Tibial nerve (tissue), 4 donors: ENCODE results near the gene CLMP. TPM values are rescaled to one million over a fixed set of nuclear protein-coding genes. Genes with fewer than 3 reads are reported as not detected.

Experiments
- DNase-seq, 2 donors: peaks; one replicate each; pipeline ENCODE4 v3.0.0-alpha.2; 2019; ENCODE audit warnings: low spot score in 2 of 2
- H3K27ac ChIP-seq, 4 donors: fragments of 200-600 bp; sonication (generic) in 3 of 4; one replicate each; pipeline ENCODE4 v1.5.1; 2017 to 2019; ENCODE audit warnings: mild to moderate bottlenecking in 1 of 4
- H3K27me3 ChIP-seq, 2 donors: fragments of 200-600 bp; sonication (generic) in 1 of 2; one replicate each; pipeline versions ENCODE4 v1.5.1 to v1.6.0; 2017 to 2019
- H3K36me3 ChIP-seq, 3 donors: fragments of 200-600 bp; sonication (generic); one replicate each; pipeline ENCODE4 v1.5.1; 2018 to 2019
- H3K4me1 ChIP-seq, 4 donors: fragments of 200-600 bp; sonication (generic) in 3 of 4; one replicate each; pipeline ENCODE4 v1.5.1; 2017 to 2019
- H3K4me3 ChIP-seq, 4 donors: fragments of 200-600 bp; sonication (generic) in 3 of 4; one replicate each; pipeline ENCODE4 v1.5.1; 2017 to 2019; ENCODE audit warnings: mild to moderate bottlenecking in 1 of 4, moderate library complexity in 1 of 4
- H3K9me3 ChIP-seq, 4 donors: fragments of 200-600 bp; sonication (generic) in 3 of 4; one replicate each; pipeline ENCODE4 v1.5.1; 2017 to 2019
- CTCF ChIP-seq, 5 experiments: fragments of 200-600 bp in 3 of 5; fragments of 450-650 bp in 2 of 5; sonication (generic) in 3 of 5; IDR thresholded peaks; one replicate each; pipeline ENCODE4 v1.5.1; 2016 to 2019; ENCODE audit warnings: antibody characterized with exemption in 5 of 5, mild to moderate bottlenecking in 3 of 5, moderate library complexity in 2 of 5
- EP300 ChIP-seq, 2 donors: sonication (generic); formaldehyde crosslinking; IDR thresholded peaks; one replicate each; pipeline ENCODE4 v1.6.1; 2017; ENCODE audit warnings: antibody characterized with exemption in 2 of 2, mild to moderate bottlenecking in 1 of 2
- POLR2A ChIP-seq, 2 donors: fragments of 450-650 bp; IDR thresholded peaks; one replicate each; pipeline ENCODE4 v1.6.1; 2017; ENCODE audit warnings: antibody characterized with exemption in 2 of 2, mild to moderate bottlenecking in 2 of 2, moderate library complexity in 2 of 2
- WGBS, 2 donors: methylation state at CpG; one replicate each; pipeline ENCODE4 v1.1.5; 2018; 5-methylcytosine and 5-hydroxymethylcytosine counted together
- total RNA-seq, 4 donors: library from RNA; depleted of rRNA; stranded (reverse); fragments of >200 nt; gene quantifications; one replicate each; pipeline ENCODE4 v1.1.0, GENCODE V29; 2016

Gene CLMP
- total RNA-seq, 4 donors from 2014 or later: 82.5 to 98.6 (median 89.7) TPM

GRCh38 chr11:123076484-123076883 lies 118.6 kb downstream of the CLMP start:
- H3K9me3 ChIP-seq: no peaks in the 10 kb centered on the region
- no peak overlapping the region for H3K4me3 ChIP-seq
- no peak overlapping the region for H3K27ac ChIP-seq
- peaks cover 0 to 33% (median 0%) of the 10 kb centered on the region in 3 donors for H3K36me3 ChIP-seq
- 67 to 76% methylated on average over 2 of the region's 2 CpGs for WGBS, 2 donors
- TF ChIP-seq CTCF (IDR thresholded peaks at IDR 0.05) (no peak), EP300 (IDR thresholded peaks at IDR 0.05) (no peak), POLR2A (IDR thresholded peaks at IDR 0.05) (no peak)
- peaks cover 0 to 5% (median 0%) of the 10 kb centered on the region in 4 donors for H3K4me1 ChIP-seq
- no peaks in the 10 kb centered on the region for H3K27me3 ChIP-seq
- no peak for DNase-seq

- no peaks in the 10 kb centered on the region for H3K9me3 ChIP-seq
- H3K36me3 ChIP-seq: peaks cover 0 to 29% (median 0%) of the 10 kb centered on the region in 3 donors
- no peak for DNase-seq
- H3K4me1 ChIP-seq: peaks cover 0 to 35% (median 12%) of the 10 kb centered on the region in 4 donors
- TF ChIP-seq POLR2A (IDR thresholded peaks at IDR 0.05) (no peak), CTCF (IDR thresholded peaks at IDR 0.05) (no peak), EP300 (IDR thresholded peaks at IDR 0.05) (no peak)
- no peak overlapping the region for H3K4me3 ChIP-seq
- H3K27ac ChIP-seq: no peak overlapping the region
- no peaks in the 10 kb centered on the region for H3K27me3 ChIP-seq
- 83 to 84% methylated on average over 14 of the region's 14 CpGs for WGBS, 2 donors
These were observed 121.5 kb downstream of the CLMP start for GRCh38 chr11:123073343-123074057.

GRCh38 chr11:123072762-123073161 lies 122.3 kb downstream of the CLMP start:
- no peak for DNase-seq
- Histone ChIP-seq H3K4me3 (no peak overlapping the region), H3K27me3 (no peaks in the 10 kb centered on the region), H3K9me3 (no peaks in the 10 kb centered on the region), H3K4me1 (peaks cover 0 to 39% (median 13%) of the 10 kb centered on the region in 4 donors), H3K27ac (no peak overlapping the region), H3K36me3 (peaks cover 0 to 29% (median 0%) of the 10 kb centered on the region in 3 donors)
- TF ChIP-seq CTCF (IDR thresholded peaks at IDR 0.05) (no peak), EP300 (IDR thresholded peaks at IDR 0.05) (no peak), POLR2A (IDR thresholded peaks at IDR 0.05) (no peak)

GRCh38 chr11:123072332-123072761 lies 122.7 kb downstream of the CLMP start:
- Histone ChIP-seq H3K27ac (no peak overlapping the region), H3K4me1 (peaks cover 0 to 39% (median 13%) of the 10 kb centered on the region in 4 donors), H3K4me3 (no peak overlapping the region), H3K27me3 (no peaks in the 10 kb centered on the region), H3K36me3 (peaks cover 0 to 29% (median 0%) of the 10 kb centered on the region in 3 donors), H3K9me3 (no peaks in the 10 kb centered on the region)
- TF ChIP-seq EP300 (IDR thresholded peaks at IDR 0.05) (no peak), POLR2A (IDR thresholded peaks at IDR 0.05) (no peak), CTCF (IDR thresholded peaks at IDR 0.05) (no peak)
- no peak for DNase-seq
- 52 to 61% methylated on average over 2 of the region's 2 CpGs for WGBS, 2 donors
